Measurements from ENCODE around the gene ANXA6.

ANXA6 gene

DNA sequence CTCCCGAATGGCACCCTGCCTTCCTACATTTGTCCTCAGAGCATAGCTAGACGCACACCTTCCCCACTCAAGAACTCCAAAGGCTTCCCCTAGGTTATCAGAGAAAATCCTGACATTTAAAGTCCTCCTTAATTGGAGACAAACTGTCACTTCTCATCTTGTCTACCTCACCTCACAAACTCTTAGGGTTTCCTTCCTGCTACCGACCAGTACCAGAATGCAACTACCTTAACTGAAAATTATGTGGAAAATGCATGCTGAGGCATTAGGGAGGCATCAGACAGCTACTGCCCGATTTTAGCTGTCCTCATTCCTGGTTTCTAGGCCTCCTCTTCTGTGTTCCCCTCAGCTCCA is 58.8 kb downstream of the ANXA6 start:
- Histone ChIP-seq H3K9ac (ENCODE audit: low read length) (no peak overlapping the region), H3K36me3 (ENCODE audit: control insufficient read depth, insufficient read depth, low read length) (peaks cover 10% of the 10 kb centered on the region; the same call in 1 of the 2 replicates), H3K9me3 (ENCODE audit: control insufficient read depth, insufficient read depth, low read depth, low read length) (no peaks in the 10 kb centered on the region), H3K27me3 (ENCODE audit: control insufficient read depth, insufficient read depth, low read length) (no peaks in the 10 kb centered on the region), H3K27ac (ENCODE audit: low read depth, low read length) (no peak overlapping the region), H3K4me1 (ENCODE audit: control insufficient read depth, insufficient read depth, low read length) (peaks cover 24% of the 10 kb centered on the region), H3K4me3 (ENCODE audit: low read depth, low read length) (no peak overlapping the region)

DNA sequence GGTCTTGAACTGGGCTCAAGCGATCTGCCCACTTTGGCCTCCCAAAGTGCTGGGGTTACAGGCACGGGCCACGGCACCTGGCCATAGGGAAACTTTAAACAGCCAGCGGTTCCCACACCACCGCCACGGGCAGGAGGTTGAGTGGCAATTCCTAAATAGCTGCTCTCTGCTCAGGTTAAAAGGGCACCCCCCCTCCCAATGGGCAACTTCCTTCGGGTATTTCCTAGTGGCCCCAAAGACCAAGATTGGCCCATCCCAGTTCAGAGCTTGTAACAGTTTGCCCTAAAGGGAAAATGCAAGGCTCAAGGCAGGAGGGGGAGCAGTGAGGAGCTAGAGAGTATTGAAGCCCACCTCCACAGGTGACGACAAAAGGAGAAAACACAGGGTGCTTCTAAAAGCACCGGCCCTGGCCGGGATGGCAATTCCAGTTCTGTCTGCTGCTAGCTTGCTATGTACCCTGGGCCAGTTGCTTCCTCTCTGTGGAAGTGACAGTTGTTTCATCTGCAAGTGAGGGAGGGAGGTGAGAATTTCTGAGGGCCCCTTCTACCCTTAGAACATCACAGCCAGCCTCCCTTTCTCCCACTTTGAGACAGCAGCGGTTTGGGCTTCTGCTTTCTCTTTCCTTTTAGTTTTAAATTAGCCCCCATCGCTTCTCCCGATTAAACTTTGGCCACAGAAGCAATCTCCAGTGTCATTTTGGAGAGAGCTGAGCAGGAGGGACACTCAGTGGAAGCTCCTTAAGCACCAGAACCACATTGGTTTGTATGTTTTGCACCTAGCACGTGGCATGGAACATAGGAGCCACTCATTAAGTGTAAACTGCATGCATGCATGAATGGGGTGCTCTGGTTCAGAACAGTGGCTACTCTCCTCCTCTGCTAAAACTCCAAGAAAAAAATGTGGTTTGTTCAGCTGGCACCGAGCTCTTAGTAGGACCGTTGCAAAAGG is 59.5 kb downstream of the ANXA6 start:
- no peaks in the 10 kb centered on the region for H3K9me3 ChIP-seq (ENCODE audit: control insufficient read depth, insufficient read depth, low read depth, low read length)
- H3K4me3 ChIP-seq (ENCODE audit: low read depth, low read length) = no peak overlapping the region
- H3K27ac ChIP-seq (ENCODE audit: low read depth, low read length) = no peak overlapping the region
- H3K4me1 ChIP-seq (ENCODE audit: control insufficient read depth, insufficient read depth, low read length) = peaks cover 30% of the 10 kb centered on the region
- no peak overlapping the region for H3K9ac ChIP-seq (ENCODE audit: low read length)
- no peaks in the 10 kb centered on the region for H3K27me3 ChIP-seq (ENCODE audit: control insufficient read depth, insufficient read depth, low read length)
- peaks cover 6% of the 10 kb centered on the region; the same call in 1 of the 2 replicates for H3K36me3 ChIP-seq (ENCODE audit: control insufficient read depth, insufficient read depth, low read length)

DNA sequence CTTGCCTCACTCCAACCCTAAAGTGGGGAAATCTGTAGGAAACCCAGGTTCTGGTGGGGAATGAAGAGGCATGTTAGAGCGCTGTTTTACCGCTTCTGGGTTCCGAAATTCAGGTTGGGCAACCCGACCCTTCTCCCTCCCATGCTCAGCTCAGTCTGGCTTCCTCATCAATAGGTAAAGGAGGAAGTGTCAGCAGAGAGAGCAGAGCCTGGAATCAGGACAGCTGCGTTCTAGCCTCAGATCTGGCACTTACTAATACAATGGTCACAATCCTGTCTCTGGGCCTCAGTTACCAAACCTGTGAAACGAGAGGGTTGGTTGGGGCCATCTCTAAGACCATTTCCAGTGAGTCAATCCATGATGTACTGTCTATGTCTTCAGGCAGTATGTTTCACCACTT is 60.5 kb downstream of the ANXA6 start:
- peaks cover 30% of the 10 kb centered on the region for H3K4me1 ChIP-seq (ENCODE audit: control insufficient read depth, insufficient read depth, low read length)
- no peak overlapping the region for H3K27ac ChIP-seq (ENCODE audit: low read depth, low read length)

DNA sequence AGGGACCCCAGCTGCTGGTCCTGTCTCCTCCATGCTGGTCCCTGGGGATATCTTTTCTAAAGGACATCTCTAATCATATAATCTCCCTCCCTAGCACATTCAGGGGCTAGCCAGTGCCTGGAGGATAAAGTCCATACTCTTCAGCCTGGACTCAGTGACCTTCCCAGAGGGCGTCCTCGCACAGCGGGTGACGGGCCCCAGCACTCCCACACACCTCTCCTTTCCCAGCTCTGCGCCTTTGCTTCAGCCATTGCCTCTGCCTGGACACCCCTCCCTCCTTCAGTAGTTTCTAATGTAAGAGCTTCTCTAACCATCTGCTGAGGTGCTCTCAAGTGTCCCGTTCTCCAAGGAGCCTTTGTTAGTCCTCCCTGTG is 61.6 kb downstream of the ANXA6 start:
- H3K27me3 ChIP-seq (ENCODE audit: control insufficient read depth, insufficient read depth, low read length) = no peaks in the 10 kb centered on the region
- no peaks in the 10 kb centered on the region; the same call in 1 of the 2 replicates for H3K36me3 ChIP-seq (ENCODE audit: control insufficient read depth, insufficient read depth, low read length)
- H3K27ac ChIP-seq (ENCODE audit: low read depth, low read length) = no peak overlapping the region
- no peak overlapping the region for H3K9ac ChIP-seq (ENCODE audit: low read length)
- H3K4me1 ChIP-seq (ENCODE audit: control insufficient read depth, insufficient read depth, low read length) = peaks cover 30% of the 10 kb centered on the region
- H3K4me3 ChIP-seq (ENCODE audit: low read depth, low read length) = no peak overlapping the region
- H3K9me3 ChIP-seq (ENCODE audit: control insufficient read depth, insufficient read depth, low read depth, low read length) = no peaks in the 10 kb centered on the region

More for the DNA sequence above, 60.5 kb downstream of the ANXA6 start:
- H3K36me3 ChIP-seq (ENCODE audit: control insufficient read depth, insufficient read depth, low read length) = peaks cover 5% of the 10 kb centered on the region; the same call in 1 of the 2 replicates
- H3K9me3 ChIP-seq (ENCODE audit: control insufficient read depth, insufficient read depth, low read depth, low read length) = no peaks in the 10 kb centered on the region
- H3K27me3 ChIP-seq (ENCODE audit: control insufficient read depth, insufficient read depth, low read length) = no peaks in the 10 kb centered on the region
- H3K4me3 ChIP-seq (ENCODE audit: low read depth, low read length) = no peak overlapping the region
- no peak overlapping the region for H3K9ac ChIP-seq (ENCODE audit: low read length)

DNA sequence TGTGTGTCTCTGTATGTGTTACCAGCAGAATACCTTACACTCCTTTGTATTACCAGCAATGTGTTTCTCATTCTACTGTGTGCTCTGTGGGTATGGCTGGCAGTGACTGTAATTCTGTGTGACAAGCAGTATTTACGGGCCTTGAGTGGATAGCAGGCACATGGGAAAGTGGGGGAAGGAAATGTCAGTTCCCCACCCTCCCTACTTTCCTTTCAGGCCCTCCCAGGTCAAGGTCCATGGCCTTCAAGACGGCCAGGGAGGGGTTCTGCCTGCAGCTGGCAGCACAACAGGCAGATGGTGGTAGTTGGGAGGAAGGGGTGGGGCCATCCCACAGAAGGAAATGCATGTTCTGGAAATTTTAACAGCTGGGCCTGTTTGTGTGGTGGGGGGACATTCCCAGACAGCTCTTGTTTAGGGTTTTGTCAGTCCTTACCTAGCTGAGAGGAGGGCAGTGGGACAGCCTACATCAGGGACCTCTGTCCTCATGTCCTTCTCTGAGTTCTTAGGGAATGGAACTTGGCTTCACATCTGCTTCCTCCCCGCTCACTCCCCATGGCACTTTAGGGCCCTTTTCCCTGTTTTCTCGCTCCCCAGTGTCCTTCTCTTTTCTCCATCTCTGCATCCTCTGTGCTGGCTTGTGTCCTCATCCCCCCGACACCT is 62.1 kb downstream of the ANXA6 start:
- H3K4me1 ChIP-seq (ENCODE audit: control insufficient read depth, insufficient read depth, low read length) = peaks cover 30% of the 10 kb centered on the region
- no peak overlapping the region for H3K27ac ChIP-seq (ENCODE audit: low read depth, low read length)
- no peak overlapping the region for H3K4me3 ChIP-seq (ENCODE audit: low read depth, low read length)
- H3K9ac ChIP-seq (ENCODE audit: low read length) = no peak overlapping the region
- H3K36me3 ChIP-seq (ENCODE audit: control insufficient read depth, insufficient read depth, low read length) = no peaks in the 10 kb centered on the region; the same call in 1 of the 2 replicates
- no peaks in the 10 kb centered on the region for H3K27me3 ChIP-seq (ENCODE audit: control insufficient read depth, insufficient read depth, low read length)
- no peaks in the 10 kb centered on the region for H3K9me3 ChIP-seq (ENCODE audit: control insufficient read depth, insufficient read depth, low read depth, low read length)

DNA sequence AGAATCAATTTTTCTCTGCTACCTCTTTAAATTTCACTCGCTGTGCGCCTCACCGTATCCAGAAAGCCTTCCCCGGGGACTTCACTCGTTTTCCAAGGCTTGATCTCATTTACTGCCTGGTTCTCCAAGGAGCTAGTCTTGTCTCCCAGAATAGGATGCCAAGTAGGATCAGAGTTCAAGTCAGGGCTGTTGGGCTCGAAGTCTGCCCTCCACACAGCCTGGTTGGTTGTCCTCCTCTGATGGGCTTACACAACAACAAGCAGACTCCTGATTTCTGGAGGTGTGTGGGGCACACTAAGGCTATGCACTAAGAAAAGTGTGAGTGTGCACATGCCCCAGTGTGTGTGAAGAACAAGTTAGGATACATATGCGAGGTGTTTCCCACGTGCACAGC is 62.7 kb downstream of the ANXA6 start:
- H3K4me1 ChIP-seq (ENCODE audit: control insufficient read depth, insufficient read depth, low read length) = peaks cover 30% of the 10 kb centered on the region
- no peak overlapping the region for H3K4me3 ChIP-seq (ENCODE audit: low read depth, low read length)
- H3K27me3 ChIP-seq (ENCODE audit: control insufficient read depth, insufficient read depth, low read length) = no peaks in the 10 kb centered on the region

DNA sequence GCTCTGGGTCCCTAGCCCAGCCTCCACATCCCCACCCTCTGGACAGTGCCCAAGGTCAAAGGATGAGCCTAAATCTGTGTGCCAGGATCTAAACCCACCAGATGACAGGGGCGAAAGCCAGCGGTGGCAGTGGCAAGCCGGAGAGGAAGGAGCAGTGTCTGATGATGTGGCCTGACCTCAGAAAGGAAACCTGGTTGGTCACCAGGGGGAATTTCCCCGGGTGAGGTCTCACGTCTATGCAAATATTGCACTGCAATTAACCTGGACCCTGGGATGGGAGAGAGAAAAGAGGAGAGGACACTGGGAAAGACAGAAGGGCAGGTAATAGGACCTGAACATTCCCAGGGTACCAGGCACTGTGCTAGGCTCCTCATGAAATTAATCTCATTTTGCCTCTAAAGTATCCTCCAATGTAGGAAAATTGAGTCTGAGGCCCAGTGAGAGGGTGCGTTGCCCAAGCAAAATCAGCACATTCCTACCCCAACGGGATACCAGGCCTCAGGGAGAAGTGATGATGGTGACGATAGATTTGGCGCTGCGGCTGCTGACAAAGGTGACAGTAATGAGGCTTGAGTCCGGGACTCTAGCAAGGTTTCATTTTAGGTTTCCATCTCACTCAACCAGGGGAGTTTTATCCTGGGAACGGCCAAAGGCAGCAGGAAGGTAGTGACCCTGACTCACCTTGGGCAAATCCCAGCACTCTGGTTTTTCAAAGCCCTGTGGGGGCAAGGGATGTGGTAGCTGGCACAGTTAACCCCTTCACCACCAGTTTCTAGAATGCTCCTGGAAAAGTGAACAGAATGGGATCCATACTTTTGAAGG is 63.3 kb downstream of the ANXA6 start:
- Histone ChIP-seq H3K36me3 (ENCODE audit: control insufficient read depth, insufficient read depth, low read length) (no peaks in the 10 kb centered on the region), H3K9ac (ENCODE audit: low read length) (no peak overlapping the region), H3K27me3 (ENCODE audit: control insufficient read depth, insufficient read depth, low read length) (no peaks in the 10 kb centered on the region), H3K4me1 (ENCODE audit: control insufficient read depth, insufficient read depth, low read length) (peaks cover 30% of the 10 kb centered on the region), H3K4me3 (ENCODE audit: low read depth, low read length) (no peak overlapping the region), H3K9me3 (ENCODE audit: control insufficient read depth, insufficient read depth, low read depth, low read length) (no peaks in the 10 kb centered on the region), H3K27ac (ENCODE audit: low read depth, low read length) (no peak overlapping the region)

More for the DNA sequence above, 62.7 kb downstream of the ANXA6 start:
- H3K36me3 ChIP-seq (ENCODE audit: control insufficient read depth, insufficient read depth, low read length) = no peaks in the 10 kb centered on the region
- H3K9me3 ChIP-seq (ENCODE audit: control insufficient read depth, insufficient read depth, low read depth, low read length) = no peaks in the 10 kb centered on the region
- H3K27ac ChIP-seq (ENCODE audit: low read depth, low read length) = no peak overlapping the region
- H3K9ac ChIP-seq (ENCODE audit: low read length) = no peak overlapping the region

DNA sequence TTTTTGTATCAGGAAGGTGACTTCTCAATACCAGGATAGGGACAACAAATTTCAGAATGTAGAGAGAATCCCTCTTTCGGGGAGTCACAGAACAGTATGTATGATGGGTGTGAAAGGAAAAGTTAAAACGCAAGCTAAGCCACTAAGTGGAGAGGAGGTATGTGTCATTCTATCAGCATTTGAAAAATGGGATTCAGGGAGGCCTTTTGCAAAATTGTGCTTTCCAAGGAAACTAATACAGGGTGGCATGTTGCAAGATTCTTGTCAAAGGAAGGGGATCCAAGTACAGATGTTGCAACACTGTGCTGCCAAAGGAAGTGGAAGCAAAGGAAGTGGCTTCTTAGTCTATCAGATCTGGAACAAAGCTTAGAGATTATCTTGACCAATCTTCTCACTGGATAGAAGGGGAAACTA is 64.1 kb downstream of the ANXA6 start:
- H3K9me3 ChIP-seq (ENCODE audit: control insufficient read depth, insufficient read depth, low read depth, low read length) = no peaks in the 10 kb centered on the region
- H3K36me3 ChIP-seq (ENCODE audit: control insufficient read depth, insufficient read depth, low read length) = no peaks in the 10 kb centered on the region
- H3K4me3 ChIP-seq (ENCODE audit: low read depth, low read length) = no peak overlapping the region
- no peak overlapping the region for H3K9ac ChIP-seq (ENCODE audit: low read length)
- peaks cover 30% of the 10 kb centered on the region for H3K4me1 ChIP-seq (ENCODE audit: control insufficient read depth, insufficient read depth, low read length)
- no peak overlapping the region for H3K27ac ChIP-seq (ENCODE audit: low read depth, low read length)
- no peaks in the 10 kb centered on the region for H3K27me3 ChIP-seq (ENCODE audit: control insufficient read depth, insufficient read depth, low read length)

DNA sequence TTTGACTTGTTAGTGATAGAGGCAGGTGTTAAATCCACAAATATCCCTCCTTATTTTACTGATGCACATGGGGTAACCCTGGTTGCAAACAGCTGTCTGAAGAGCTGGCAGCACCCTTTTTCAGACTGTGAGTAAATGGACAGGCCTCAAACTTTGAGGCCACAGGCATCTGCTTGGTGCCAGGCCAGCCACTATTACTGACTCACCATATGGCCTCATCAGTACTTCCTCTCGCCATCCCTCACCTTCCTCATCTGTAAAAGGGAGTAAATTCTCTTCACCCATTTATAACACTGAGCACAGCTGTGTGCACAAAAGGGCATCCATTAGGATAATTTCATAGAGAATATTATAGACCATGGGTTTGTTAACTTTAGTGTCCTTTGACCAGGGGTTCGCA is 64.8 kb downstream of the ANXA6 start:
- Histone ChIP-seq H3K9me3 (ENCODE audit: control insufficient read depth, insufficient read depth, low read depth, low read length) (no peaks in the 10 kb centered on the region), H3K27me3 (ENCODE audit: control insufficient read depth, insufficient read depth, low read length) (no peaks in the 10 kb centered on the region), H3K4me1 (ENCODE audit: control insufficient read depth, insufficient read depth, low read length) (peaks cover 30% of the 10 kb centered on the region), H3K9ac (ENCODE audit: low read length) (no peak overlapping the region), H3K4me3 (ENCODE audit: low read depth, low read length) (no peak overlapping the region), H3K36me3 (ENCODE audit: control insufficient read depth, insufficient read depth, low read length) (no peaks in the 10 kb centered on the region), H3K27ac (ENCODE audit: low read depth, low read length) (no peak overlapping the region)

DNA sequence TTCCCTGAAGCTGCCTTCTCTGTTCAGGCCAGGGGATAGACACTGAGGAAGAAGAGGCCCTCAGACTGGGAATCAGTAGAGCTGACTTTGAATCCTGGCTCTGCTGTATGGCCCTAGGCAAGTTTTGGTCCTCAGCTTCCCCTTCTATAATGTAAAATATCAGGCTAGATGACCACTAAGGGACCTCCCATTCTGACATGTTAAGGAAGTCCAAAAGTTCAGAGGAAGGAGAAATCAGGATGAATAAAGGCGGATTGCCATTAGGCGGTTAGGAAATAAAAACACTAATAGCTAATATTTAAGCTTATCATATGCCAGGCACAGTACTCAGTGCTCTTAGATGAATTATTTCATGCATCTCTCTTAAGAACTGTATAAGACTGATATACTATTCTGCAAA is 67.9 kb downstream of the ANXA6 start:
- H3K9me3 ChIP-seq (ENCODE audit: control insufficient read depth, insufficient read depth, low read depth, low read length) = no peaks in the 10 kb centered on the region
- H3K36me3 ChIP-seq (ENCODE audit: control insufficient read depth, insufficient read depth, low read length) = no peaks in the 10 kb centered on the region
- no peaks in the 10 kb centered on the region for H3K27me3 ChIP-seq (ENCODE audit: control insufficient read depth, insufficient read depth, low read length)
- H3K4me1 ChIP-seq (ENCODE audit: control insufficient read depth, insufficient read depth, low read length) = peaks cover 19% of the 10 kb centered on the region
- no peak overlapping the region for H3K9ac ChIP-seq (ENCODE audit: low read length)
- no peak overlapping the region for H3K27ac ChIP-seq (ENCODE audit: low read depth, low read length)
- H3K4me3 ChIP-seq (ENCODE audit: low read depth, low read length) = no peak overlapping the region
